ENCODE results near the gene GRB10.

Gene GRB10

DNA sequence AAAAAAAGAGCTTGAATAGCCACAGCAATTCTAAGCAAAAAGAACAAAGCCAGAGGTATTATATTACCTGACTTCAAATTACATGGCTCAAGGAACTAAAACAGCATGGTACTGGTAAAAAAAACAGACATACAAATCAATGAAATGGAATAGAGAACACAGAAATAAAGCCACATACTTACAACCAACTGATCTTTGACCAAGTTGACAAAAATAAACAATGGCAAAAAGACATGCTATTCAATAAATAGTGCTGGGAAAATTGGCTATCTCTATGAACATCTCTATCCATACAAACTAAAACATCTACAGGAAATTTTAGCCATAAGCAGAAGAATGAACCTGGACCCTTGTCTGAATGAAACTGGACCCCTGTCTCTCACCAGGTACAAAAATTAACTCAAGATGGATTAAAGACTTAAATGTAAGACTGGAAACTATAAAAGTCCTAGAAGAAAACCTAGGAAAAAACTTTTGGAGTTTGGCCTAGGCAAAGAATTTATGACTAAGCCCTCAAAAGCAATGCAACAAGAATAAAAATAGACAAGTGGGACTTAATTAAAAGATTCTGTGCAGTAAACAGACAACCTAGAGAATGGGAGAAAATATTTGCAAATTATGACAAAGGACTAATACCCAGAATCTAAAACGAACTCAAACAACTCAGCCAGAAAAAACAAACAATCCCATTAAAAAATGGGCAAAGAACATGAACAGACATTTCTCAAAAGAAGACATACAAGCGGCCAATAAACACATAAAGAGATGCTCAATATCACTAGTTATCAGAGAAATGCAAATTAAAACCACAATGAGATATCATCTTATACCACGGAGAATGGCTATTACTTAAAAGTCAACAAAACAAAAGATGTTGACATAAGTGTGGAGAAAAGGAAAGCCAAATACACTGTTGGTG is 144.7 kb downstream of the GRB10 start:
- H3K27me3 ChIP-seq, result no peaks in the 10 kb centered on the region
- no peaks in the 10 kb centered on the region for H3K9me3 ChIP-seq
- H3K4me1 ChIP-seq, result no peaks in the 10 kb centered on the region; the same call in 1 of the 2 replicates
- TF ChIP-seq, protein P1, sequence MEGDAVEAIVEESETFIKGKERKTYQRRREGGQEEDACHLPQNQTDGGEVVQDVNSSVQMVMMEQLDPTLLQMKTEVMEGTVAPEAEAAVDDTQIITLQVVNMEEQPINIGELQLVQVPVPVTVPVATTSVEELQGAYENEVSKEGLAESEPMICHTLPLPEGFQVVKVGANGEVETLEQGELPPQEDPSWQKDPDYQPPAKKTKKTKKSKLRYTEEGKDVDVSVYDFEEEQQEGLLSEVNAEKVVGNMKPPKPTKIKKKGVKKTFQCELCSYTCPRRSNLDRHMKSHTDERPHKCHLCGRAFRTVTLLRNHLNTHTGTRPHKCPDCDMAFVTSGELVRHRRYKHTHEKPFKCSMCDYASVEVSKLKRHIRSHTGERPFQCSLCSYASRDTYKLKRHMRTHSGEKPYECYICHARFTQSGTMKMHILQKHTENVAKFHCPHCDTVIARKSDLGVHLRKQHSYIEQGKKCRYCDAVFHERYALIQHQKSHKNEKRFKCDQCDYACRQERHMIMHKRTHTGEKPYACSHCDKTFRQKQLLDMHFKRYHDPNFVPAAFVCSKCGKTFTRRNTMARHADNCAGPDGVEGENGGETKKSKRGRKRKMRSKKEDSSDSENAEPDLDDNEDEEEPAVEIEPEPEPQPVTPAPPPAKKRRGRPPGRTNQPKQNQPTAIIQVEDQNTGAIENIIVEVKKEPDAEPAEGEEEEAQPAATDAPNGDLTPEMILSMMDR (IDR thresholded peaks at IDR 0.05; ENCODE audit: low read depth, low read length), result no peak
- no peak for DNase-seq
- H3K36me3 ChIP-seq, result no peaks in the 10 kb centered on the region
- H3K4me3 ChIP-seq (ENCODE audit: low read depth, low read length), result no peak overlapping the region

- no peak for DNase-seq
- no peaks in the 10 kb centered on the region for H3K27me3 ChIP-seq
- no peaks in the 10 kb centered on the region for H3K36me3 ChIP-seq
- peaks cover 6% of the 10 kb centered on the region; the same call in 1 of the 2 replicates for H3K4me1 ChIP-seq
- no peak overlapping the region for H3K4me3 ChIP-seq (ENCODE audit: low read depth, low read length)
- H3K9me3 ChIP-seq, result no peaks in the 10 kb centered on the region
- TF ChIP-seq, protein P1 (IDR thresholded peaks at IDR 0.05; ENCODE audit: low read depth, low read length), result no peak
Measured at GRCh38 chr7:50634378-50634777, 148.3 kb downstream of the GRB10 start.

DNA sequence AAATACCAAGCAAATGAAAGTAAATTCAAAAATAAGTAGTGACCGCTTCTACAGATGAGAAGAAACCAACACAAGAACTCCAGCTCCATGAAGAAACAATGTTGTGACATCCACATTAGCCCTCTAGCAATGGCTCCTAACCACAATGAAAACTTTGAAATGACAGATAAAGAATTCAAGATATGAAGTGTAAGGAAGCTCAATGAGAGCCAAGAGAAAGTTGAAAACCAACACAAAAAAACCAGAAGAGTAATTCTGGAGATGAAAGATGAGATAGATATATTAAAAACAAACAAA is 149.3 kb downstream of the GRB10 start:
- no peaks in the 10 kb centered on the region for H3K9me3 ChIP-seq
- no peaks in the 10 kb centered on the region for H3K36me3 ChIP-seq
- TF ChIP-seq, protein P1 (IDR thresholded peaks at IDR 0.05; ENCODE audit: low read depth, low read length), result no peak
- peaks cover 6% of the 10 kb centered on the region; the same call in 1 of the 2 replicates for H3K4me1 ChIP-seq
- DNase-seq, result no peak
- no peaks in the 10 kb centered on the region for H3K27me3 ChIP-seq
- H3K4me3 ChIP-seq (ENCODE audit: low read depth, low read length), result no peak overlapping the region

- TF ChIP-seq, protein P1 (IDR thresholded peaks at IDR 0.05; ENCODE audit: low read depth, low read length), result peak; percentile 98
- Histone ChIP-seq H3K4me3 (ENCODE audit: low read depth, low read length) (no peak overlapping the region), H3K9me3 (no peaks in the 10 kb centered on the region), H3K27me3 (no peaks in the 10 kb centered on the region), H3K4me1 (peaks cover 6% of the 10 kb centered on the region; the same call in 1 of the 2 replicates), H3K36me3 (no peaks in the 10 kb centered on the region)
- peak; percentile 57 for DNase-seq
Measured at GRCh38 chr7:50632561-50633413, 149.9 kb downstream of the GRB10 start.

- Histone ChIP-seq H3K9me3 (no peaks in the 10 kb centered on the region), H3K36me3 (no peaks in the 10 kb centered on the region), H3K27me3 (no peaks in the 10 kb centered on the region), H3K4me1 (peaks cover 6% of the 10 kb centered on the region), H3K4me3 (ENCODE audit: low read depth, low read length) (no peak overlapping the region)
- no peak for DNase-seq
- TF ChIP-seq, protein P1 (IDR thresholded peaks at IDR 0.05; ENCODE audit: low read depth, low read length), result no peak
Measured at GRCh38 chr7:50631639-50632038, 151.1 kb downstream of the GRB10 start.

Measured in BE2C (cell line).